Cardiac septum (tissue), 1 donor: ENCODE results near the gene FKBP7. TPM values are rescaled to one million over a fixed set of nuclear protein-coding genes. Genes with fewer than 3 reads are reported as not detected.
A peak's percentile ranks its signal among the peaks of the same experiment; 100 is the strongest.

Source experiments
- DNase-seq: peaks from one replicate; pipeline ENCODE4 v3.0.0-alpha.2; 2020; ENCODE audit warnings: low spot score
- intact Hi-C: fragments of 100-400 bp; cut with DNase I; formaldehyde crosslinking; loops from one replicate; pipeline ENCODE4 v1.14.0; 2022
- total RNA-seq: library from RNA; stranded (reverse); fragmentation: NEBNext Ultra II Directional; extraction: Animal tissue kit (Norgen Biotek cat#: 25700); gene quantifications from one replicate; pipeline ENCODE4 v1.2.1, GENCODE V29; 2021
- donor health status: DM: no; HTN: no; CAD: no.

The FKBP7 gene
- total RNA-seq, 1 donor from 2014 or later, result 6.5 TPM

GRCh38 chr2:178415979-178416378 is 62.4 kb downstream of the FKBP7 start:
- intact Hi-C loops, result loop anchor here (2.0 to 10.0 kb wide), 2 partner anchors 221 to 283 kb away; partner anchors contain the start of gene OSBPL6

GRCh38 chr2:178414266-178415247 is 63.8 kb downstream of the FKBP7 start:
- intact Hi-C loops, result loop anchor here (2.0 to 10.0 kb wide), 5 partner anchors 63 to 302 kb away; partner anchors contain the start of genes FKBP7, OSBPL6 and RBM45
- peak; percentile 94 for DNase-seq

More at GRCh38 chr2:178415979-178416378, 62.4 kb downstream of the FKBP7 start:
- DNase-seq, result no peak

Other genes with a start within 250 kb of the FKBP7 start
- 46.7 TPM for gene PRKRA, start 27.4 kb downstream of the FKBP7 start, total RNA-seq
- gene PJVK, start 27.2 kb downstream of the FKBP7 start, total RNA-seq, result 1.6 TPM
- gene PLEKHA3, start 1.9 kb upstream of the FKBP7 start, total RNA-seq, result 44.3 TPM